ENCODE data around the gene FERMT1.

The FERMT1 gene

DNA sequence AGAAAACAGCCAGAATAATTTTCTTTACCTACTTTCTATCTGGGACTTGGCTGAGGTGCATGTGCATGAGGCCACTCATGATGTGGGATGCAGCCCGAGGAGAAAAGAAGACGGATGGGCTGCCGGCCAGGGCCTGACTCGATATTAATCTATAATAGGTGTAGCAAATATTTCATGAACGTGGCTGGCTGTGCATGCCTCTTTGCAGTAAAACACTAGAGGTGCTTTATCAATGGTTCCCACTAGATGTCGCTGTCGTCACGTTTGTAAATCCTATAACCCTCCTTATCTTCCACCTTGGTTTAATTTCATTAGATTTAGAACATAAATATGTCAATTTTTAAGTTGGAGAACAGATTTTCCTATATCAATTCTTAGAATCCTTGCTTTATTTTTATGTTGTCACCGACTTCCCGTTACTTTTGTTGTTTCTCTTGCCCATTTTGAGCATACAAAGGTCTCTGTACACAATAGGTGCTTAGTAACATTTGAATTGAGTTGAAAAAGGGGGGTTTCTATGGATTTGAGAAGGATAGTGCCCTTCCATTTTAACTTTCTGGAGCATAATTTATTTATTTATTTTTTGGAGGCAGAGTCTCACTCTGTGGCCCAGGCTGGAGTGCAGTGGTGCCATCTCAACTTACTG, 19.6 kb upstream of the FERMT1 start:
- TF ChIP-seq, protein P1, sequence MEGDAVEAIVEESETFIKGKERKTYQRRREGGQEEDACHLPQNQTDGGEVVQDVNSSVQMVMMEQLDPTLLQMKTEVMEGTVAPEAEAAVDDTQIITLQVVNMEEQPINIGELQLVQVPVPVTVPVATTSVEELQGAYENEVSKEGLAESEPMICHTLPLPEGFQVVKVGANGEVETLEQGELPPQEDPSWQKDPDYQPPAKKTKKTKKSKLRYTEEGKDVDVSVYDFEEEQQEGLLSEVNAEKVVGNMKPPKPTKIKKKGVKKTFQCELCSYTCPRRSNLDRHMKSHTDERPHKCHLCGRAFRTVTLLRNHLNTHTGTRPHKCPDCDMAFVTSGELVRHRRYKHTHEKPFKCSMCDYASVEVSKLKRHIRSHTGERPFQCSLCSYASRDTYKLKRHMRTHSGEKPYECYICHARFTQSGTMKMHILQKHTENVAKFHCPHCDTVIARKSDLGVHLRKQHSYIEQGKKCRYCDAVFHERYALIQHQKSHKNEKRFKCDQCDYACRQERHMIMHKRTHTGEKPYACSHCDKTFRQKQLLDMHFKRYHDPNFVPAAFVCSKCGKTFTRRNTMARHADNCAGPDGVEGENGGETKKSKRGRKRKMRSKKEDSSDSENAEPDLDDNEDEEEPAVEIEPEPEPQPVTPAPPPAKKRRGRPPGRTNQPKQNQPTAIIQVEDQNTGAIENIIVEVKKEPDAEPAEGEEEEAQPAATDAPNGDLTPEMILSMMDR (IDR thresholded peaks at IDR 0.05; ENCODE audit: poor library complexity, severe bottlenecking) = peak; percentile 97
- ATAC-seq (ENCODE audit: low read depth) = peak; percentile 77

DNA sequence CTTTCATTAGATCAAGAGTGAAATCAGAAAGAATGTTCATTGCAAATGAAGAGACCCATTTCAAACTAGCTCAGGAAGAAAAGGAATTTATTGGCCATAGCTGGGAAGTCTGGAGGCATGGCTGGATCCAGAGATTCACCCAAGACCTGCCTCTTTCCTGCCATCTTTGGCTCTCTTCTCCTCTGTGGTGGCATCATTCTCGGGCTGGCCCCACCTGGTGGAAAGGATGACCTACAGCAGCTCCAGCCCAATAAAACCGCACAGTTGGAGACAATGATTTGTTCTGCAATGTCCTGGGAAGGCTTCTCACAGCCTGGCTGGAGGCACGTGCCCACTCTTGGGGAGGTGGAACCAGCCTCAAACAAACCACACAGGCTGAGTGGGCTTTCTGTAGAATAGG, 18.1 kb upstream of the FERMT1 start:
- no peaks in the 10 kb centered on the region for H3K36me3 ChIP-seq (ENCODE audit: low read depth)
- H3K27me3 ChIP-seq (ENCODE audit: insufficient read depth, poor library complexity, severe bottlenecking) = no peaks in the 10 kb centered on the region
- no peak for DNase-seq (ENCODE audit: low spot score)
- TF ChIP-seq, protein P1 (IDR thresholded peaks at IDR 0.05; ENCODE audit: poor library complexity, severe bottlenecking) = peak; percentile 27
- H3K9me3 ChIP-seq (ENCODE audit: severe bottlenecking) = no peaks in the 10 kb centered on the region
- H3K27ac ChIP-seq (ENCODE audit: poor library complexity, severe bottlenecking) = no peak overlapping the region
- no peak for ATAC-seq (ENCODE audit: low read depth)
- H3K4me3 ChIP-seq (ENCODE audit: severe bottlenecking) = no peak overlapping the region
- H3K4me1 ChIP-seq (ENCODE audit: insufficient read depth, poor library complexity, severe bottlenecking) = no peaks in the 10 kb centered on the region

More for the DNA sequence above, 19.6 kb upstream of the FERMT1 start:
- no peak overlapping the region for H3K4me3 ChIP-seq (ENCODE audit: severe bottlenecking)
- H3K27ac ChIP-seq (ENCODE audit: poor library complexity, severe bottlenecking) = no peak overlapping the region
- H3K4me1 ChIP-seq (ENCODE audit: insufficient read depth, poor library complexity, severe bottlenecking) = no peaks in the 10 kb centered on the region
- no peaks in the 10 kb centered on the region for H3K9me3 ChIP-seq (ENCODE audit: severe bottlenecking)
- no peaks in the 10 kb centered on the region for H3K27me3 ChIP-seq (ENCODE audit: insufficient read depth, poor library complexity, severe bottlenecking)
- no peaks in the 10 kb centered on the region for H3K36me3 ChIP-seq (ENCODE audit: low read depth)
- DNase-seq (ENCODE audit: low spot score) = no peak

DNA sequence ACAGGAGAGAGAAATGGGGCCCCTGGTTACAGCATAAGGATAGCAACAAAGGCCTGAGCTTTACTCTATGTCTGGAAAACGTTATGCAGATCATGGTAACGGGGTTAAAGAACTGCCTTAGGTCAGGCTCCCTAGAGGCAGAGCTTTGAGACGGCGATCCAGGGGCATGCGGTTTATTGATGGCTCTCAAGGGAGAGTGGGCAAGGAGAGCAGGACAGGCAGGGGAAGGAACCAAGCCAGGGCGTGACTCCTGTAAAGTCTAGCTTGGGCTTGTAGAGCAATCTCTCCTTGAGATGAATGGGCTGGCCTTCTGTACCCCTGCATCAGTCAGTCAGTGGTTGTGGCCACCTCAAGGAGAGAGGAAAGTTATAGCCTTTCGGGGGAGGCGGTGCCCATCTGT, 12.5 kb upstream of the FERMT1 start:
- Histone ChIP-seq H3K27me3 (ENCODE audit: insufficient read depth, poor library complexity, severe bottlenecking) (no peaks in the 10 kb centered on the region), H3K4me1 (ENCODE audit: insufficient read depth, poor library complexity, severe bottlenecking) (no peaks in the 10 kb centered on the region), H3K36me3 (ENCODE audit: low read depth) (no peaks in the 10 kb centered on the region), H3K27ac (ENCODE audit: poor library complexity, severe bottlenecking) (no peak overlapping the region), H3K9me3 (ENCODE audit: severe bottlenecking) (no peaks in the 10 kb centered on the region), H3K4me3 (ENCODE audit: severe bottlenecking) (no peak overlapping the region)
- TF ChIP-seq, protein P1 (IDR thresholded peaks at IDR 0.05; ENCODE audit: poor library complexity, severe bottlenecking) = no peak
- no peak for ATAC-seq (ENCODE audit: low read depth)
- DNase-seq (ENCODE audit: low spot score) = no peak

DNA sequence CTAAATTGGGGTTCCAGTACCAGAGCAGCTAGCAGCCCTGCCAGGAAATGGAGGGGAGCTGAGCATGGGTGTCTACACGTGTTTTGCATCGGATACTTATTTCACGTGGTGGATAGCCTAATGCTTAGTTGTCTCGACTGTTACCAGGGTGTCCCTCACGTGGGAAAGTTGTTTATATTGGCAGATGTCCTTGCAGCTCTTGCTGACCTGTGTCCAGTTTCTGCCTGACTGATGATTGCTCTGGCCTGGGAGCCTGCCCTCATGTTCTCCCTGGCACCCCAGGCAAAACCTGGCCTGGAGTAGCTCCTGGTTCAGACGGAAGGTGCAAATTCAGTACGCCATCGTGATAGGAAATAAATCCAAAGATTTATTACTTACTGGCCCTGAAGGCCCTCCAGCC, 11.8 kb upstream of the FERMT1 start:
- Histone ChIP-seq H3K36me3 (ENCODE audit: low read depth) (no peaks in the 10 kb centered on the region), H3K27me3 (ENCODE audit: insufficient read depth, poor library complexity, severe bottlenecking) (no peaks in the 10 kb centered on the region), H3K27ac (ENCODE audit: poor library complexity, severe bottlenecking) (no peak overlapping the region), H3K4me1 (ENCODE audit: insufficient read depth, poor library complexity, severe bottlenecking) (no peaks in the 10 kb centered on the region), H3K4me3 (ENCODE audit: severe bottlenecking) (no peak overlapping the region), H3K9me3 (ENCODE audit: severe bottlenecking) (no peaks in the 10 kb centered on the region)
- ATAC-seq (ENCODE audit: low read depth) = no peak
- TF ChIP-seq, protein P1 (IDR thresholded peaks at IDR 0.05; ENCODE audit: poor library complexity, severe bottlenecking) = no peak
- DNase-seq (ENCODE audit: low spot score) = no peak

DNA sequence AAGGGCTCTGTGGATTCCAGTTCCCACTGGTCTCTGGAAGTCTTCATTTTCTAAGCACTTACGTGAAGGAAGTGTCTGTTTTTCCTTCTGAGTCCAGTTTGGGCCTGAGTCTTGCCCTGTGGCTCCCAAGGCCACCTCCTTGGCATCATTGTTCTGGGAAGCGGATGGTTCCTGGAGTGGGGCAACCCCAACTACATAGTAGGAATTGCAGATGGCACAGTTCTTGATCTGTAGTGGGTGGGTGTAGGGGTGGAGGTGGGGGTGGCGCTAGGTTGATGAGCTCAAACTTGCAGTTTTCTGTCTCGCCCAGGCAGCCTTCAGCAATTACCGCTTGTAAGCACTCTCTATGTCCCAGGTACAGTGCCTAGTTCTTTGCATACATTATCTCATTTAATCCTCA, 7.2 kb upstream of the FERMT1 start:
- no peaks in the 10 kb centered on the region for H3K9me3 ChIP-seq (ENCODE audit: severe bottlenecking)
- H3K36me3 ChIP-seq (ENCODE audit: low read depth) = no peaks in the 10 kb centered on the region
- DNase-seq (ENCODE audit: low spot score) = no peak
- no peak for ATAC-seq (ENCODE audit: low read depth)
- no peaks in the 10 kb centered on the region for H3K27me3 ChIP-seq (ENCODE audit: insufficient read depth, poor library complexity, severe bottlenecking)
- no peak overlapping the region for H3K27ac ChIP-seq (ENCODE audit: poor library complexity, severe bottlenecking)
- TF ChIP-seq, protein P1 (IDR thresholded peaks at IDR 0.05; ENCODE audit: poor library complexity, severe bottlenecking) = no peak
- no peaks in the 10 kb centered on the region for H3K4me1 ChIP-seq (ENCODE audit: insufficient read depth, poor library complexity, severe bottlenecking)
- no peak overlapping the region for H3K4me3 ChIP-seq (ENCODE audit: severe bottlenecking)
